ENCODE measurements around the gene LDLRAD1. TPM values are rescaled to one million over a fixed set of nuclear protein-coding genes. Genes with fewer than 3 reads are reported as not detected.

The LDLRAD1 gene, protein sequence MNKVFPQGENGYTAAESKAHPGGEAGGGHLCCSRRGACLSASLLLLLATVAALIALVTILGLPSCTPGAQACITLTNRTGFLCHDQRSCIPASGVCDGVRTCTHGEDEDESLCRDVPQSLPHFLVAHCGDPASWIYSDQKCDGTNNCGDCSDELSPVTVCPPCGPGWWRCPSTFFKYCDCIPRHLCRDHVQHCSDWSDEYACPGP
- total RNA-seq: not detected

- Histone ChIP-seq H3K36me3 (no peaks in the 10 kb centered on the region), H3K4me1 (peaks cover 0 to 8% (median 0%) of the 10 kb centered on the region in 4 donors), H3K27me3 (no peaks in the 10 kb centered on the region), H3K9me3 (no peaks in the 10 kb centered on the region), H3K27ac (no peak within 1 kb of the TSS), H3K4me3 (no peak within 1 kb of the TSS)
- DNase-seq: peak in 1 of 3 donors; percentile 62
- TF ChIP-seq CTCF (IDR thresholded peaks at IDR 0.05) (no peak), POLR2A (IDR thresholded peaks at IDR 0.05) (no peak)
Measured at GRCh38 chr1:54017979-54018378, at the start of gene LDLRAD1. LDLRAD1 (minus strand) TSS chr1:54018186; CDS start chr1:54018112, 74 bp downstream.

DNA sequence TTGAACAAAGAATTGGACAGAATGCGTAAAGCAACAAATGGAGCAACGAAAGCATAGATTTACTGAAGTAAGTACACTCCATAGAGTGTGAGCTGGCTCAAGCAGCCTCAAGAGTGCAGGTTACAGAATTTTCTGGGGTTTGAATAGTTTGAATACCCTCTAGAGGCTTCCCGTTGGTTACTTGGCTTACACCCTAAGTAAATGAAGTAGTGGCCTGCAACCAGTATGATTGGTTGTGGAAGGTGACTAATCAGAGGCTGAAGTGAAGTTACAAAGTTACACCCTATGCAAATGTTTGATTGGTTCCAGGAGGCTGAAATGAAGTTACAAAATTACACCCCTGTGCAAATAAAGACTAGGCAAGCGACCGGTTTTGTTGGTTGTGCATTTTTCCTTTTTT is 46.3 kb upstream of the LDLRAD1 start:
- TF ChIP-seq CTCF (IDR thresholded peaks at IDR 0.05): no peak
- no peak for TF ChIP-seq POLR2A (IDR thresholded peaks at IDR 0.05)
- H3K27ac ChIP-seq: no peak overlapping the region
- H3K27me3 ChIP-seq: no peaks in the 10 kb centered on the region
- no peak overlapping the region for H3K4me3 ChIP-seq
- DNase-seq: no peak
- no peaks in the 10 kb centered on the region for H3K9me3 ChIP-seq
- H3K4me1 ChIP-seq: no peaks in the 10 kb centered on the region
- no peaks in the 10 kb centered on the region for H3K36me3 ChIP-seq

DNA sequence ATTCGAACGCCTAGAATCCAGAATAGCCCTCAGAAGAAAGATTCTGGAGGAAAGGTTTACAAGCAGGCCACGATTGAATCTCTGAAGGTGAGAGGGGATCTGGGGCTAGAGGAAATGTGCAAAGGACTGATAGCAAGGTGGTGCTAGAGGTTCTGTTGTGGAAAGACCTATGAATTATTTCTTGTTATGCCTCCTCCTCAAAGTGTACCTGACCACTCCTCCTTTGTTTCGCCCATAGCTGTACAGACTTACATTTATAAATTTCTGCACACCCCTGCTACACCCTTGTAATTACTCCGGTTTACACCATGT is 36.4 kb upstream of the LDLRAD1 start:
- Histone ChIP-seq H3K27ac (peak overlapping the region in 1 of 4 donors; percentile 98), H3K4me3 (peak overlapping the region; percentile 58 to 95 (median 88)), H3K4me1 (peaks cover 0 to 35% (median 9%) of the 10 kb centered on the region in 4 donors), H3K9me3 (no peaks in the 10 kb centered on the region), H3K27me3 (no peaks in the 10 kb centered on the region), H3K36me3 (no peaks in the 10 kb centered on the region)
- TF ChIP-seq CTCF (IDR thresholded peaks at IDR 0.05) (peak in 1 of 6 experiments; percentile 3), POLR2A (IDR thresholded peaks at IDR 0.05) (no peak)
- DNase-seq: no peak

- peak overlapping the region; percentile 58 to 95 (median 88) for H3K4me3 ChIP-seq
- TF ChIP-seq POLR2A (IDR thresholded peaks at IDR 0.05): no peak
- TF ChIP-seq CTCF (IDR thresholded peaks at IDR 0.05): no peak
- no peak for DNase-seq
- H3K4me1 ChIP-seq: peaks cover 0 to 40% (median 10%) of the 10 kb centered on the region in 4 donors
- no peaks in the 10 kb centered on the region for H3K27me3 ChIP-seq
- peak overlapping the region; percentile 88 to 99 (median 98) for H3K27ac ChIP-seq
- no peaks in the 10 kb centered on the region for H3K36me3 ChIP-seq
- H3K9me3 ChIP-seq: no peaks in the 10 kb centered on the region
Measured at GRCh38 chr1:54053745-54054437, 35.9 kb upstream of the LDLRAD1 start.

GRCh38 chr1:54052934-54053744 is 35.2 kb upstream of the LDLRAD1 start, which contains the start of the genes TCEANC2 and TMEM59:
TCEANC2 (plus strand) TSS chr1:54053608; CDS start chr1:54054423, 815 bp downstream.
TMEM59 (minus strand) TSS chr1:54053204; CDS start chr1:54053188, 16 bp downstream.
- H3K36me3 ChIP-seq: no peaks in the 10 kb centered on the region
- H3K4me3 ChIP-seq: peak within 1 kb of the TSS; percentile 58 to 95 (median 88)
- no peaks in the 10 kb centered on the region for H3K27me3 ChIP-seq
- H3K9me3 ChIP-seq: no peaks in the 10 kb centered on the region
- peaks cover 0 to 47% (median 13%) of the 10 kb centered on the region in 4 donors for H3K4me1 ChIP-seq
- TF ChIP-seq POLR2A (IDR thresholded peaks at IDR 0.05): peak; percentile 75 to 81
- TF ChIP-seq CTCF (IDR thresholded peaks at IDR 0.05): peak in 3 of 6 experiments; percentile 16 to 26 (median 19)
- DNase-seq: peak; percentile 97 to 99 (median 98)
- peak within 1 kb of the TSS; percentile 88 to 99 (median 98) for H3K27ac ChIP-seq
